Loucy (cell line): ENCODE results near the gene PACSIN1.

ENCODE experiments used
- H2AFZ ChIP-seq: fragments of 200-600 bp; sonication (generic); 2 replicates; pipeline ENCODE4 v1.6.0; 2016; ENCODE audit warnings: antibody characterized with exemption, mild to moderate bottlenecking, low read length, moderate library complexity
- H3F3A ChIP-seq: fragments of 200-600 bp; 2 replicates; pipeline ENCODE4 v1.6.0; 2016; ENCODE audit warnings: antibody characterized with exemption, low read depth, mild to moderate bottlenecking
- H3K27me3 ChIP-seq: fragments of 200-600 bp; sonication (generic); 2 replicates; pipeline ENCODE4 v1.6.1; 2014; ENCODE audit warnings: low read length, mild to moderate bottlenecking; ENCODE audit not compliant: insufficient read depth, poor library complexity, severe bottlenecking
- H3K36me3 ChIP-seq: fragments of 200-600 bp; sonication (generic); 2 replicates; pipeline ENCODE4 v1.6.1; 2016; ENCODE audit warnings: low read length; ENCODE audit not compliant: insufficient read depth
- H3K4me1 ChIP-seq: fragments of 200-600 bp; sonication (generic); 2 replicates; pipeline ENCODE4 v1.5.1; 2014; ENCODE audit warnings: low read length, mild to moderate bottlenecking; ENCODE audit not compliant: insufficient read depth, poor library complexity, severe bottlenecking
- H3K4me2 ChIP-seq: fragments of 200-600 bp; sonication (generic); 2 replicates; pipeline ENCODE4 v1.6.0; 2014; ENCODE audit warnings: antibody characterized with exemption, low read length, low read depth, mild to moderate bottlenecking; ENCODE audit not compliant: poor library complexity, severe bottlenecking
- H3K4me3 ChIP-seq: fragments of 200-600 bp; sonication (generic); 2 replicates; pipeline ENCODE4 v1.5.1; 2014; ENCODE audit warnings: low read length, mild to moderate bottlenecking, mixed read lengths; ENCODE audit not compliant: poor library complexity, severe bottlenecking
- H3K79me2 ChIP-seq: fragments of 200-600 bp; sonication (generic); 2 replicates; pipeline ENCODE4 v1.6.1; 2014; ENCODE audit warnings: low read length; ENCODE audit not compliant: insufficient read depth
- H3K9ac ChIP-seq: fragments of 200-600 bp; sonication (generic); 2 replicates; pipeline ENCODE4 v1.6.0; 2014; ENCODE audit warnings: mild to moderate bottlenecking, low read depth, low read length, moderate library complexity; ENCODE audit not compliant: poor library complexity, severe bottlenecking
- H3K9me2 ChIP-seq: fragments of 200-600 bp; sonication (generic); replicated peaks from 2 replicates; pipeline ENCODE4 v1.6.1; 2016; ENCODE audit warnings: low read depth, low read length, mixed read lengths
- H3K9me3 ChIP-seq: fragments of 200-600 bp; sonication (generic); 2 replicates; pipeline ENCODE4 v1.6.1; 2014; ENCODE audit warnings: mild to moderate bottlenecking, antibody characterized with exemption, low read length, low read depth; ENCODE audit not compliant: insufficient read depth
- H4K20me1 ChIP-seq: fragments of 200-600 bp; sonication (generic); 2 replicates; pipeline ENCODE4 v1.6.0; 2014; ENCODE audit warnings: antibody characterized with exemption, low read length, mild to moderate bottlenecking; ENCODE audit not compliant: insufficient read depth, poor library complexity, severe bottlenecking
- EZH2phosphoT487 ChIP-seq: fragments of 200-600 bp; IDR thresholded peaks from 2 replicates; pipeline ENCODE4 v1.6.1; 2018; ENCODE audit warnings: antibody characterized with exemption, mild to moderate bottlenecking, moderate library complexity, borderline replicate concordance
- TF ChIP-seq, protein P1 (sequence below): fragments of 200-600 bp; sonication (generic); conservative IDR thresholded peaks from 2 replicates; pipeline ENCODE4 v1.5.1; 2014; ENCODE audit warnings: mild to moderate bottlenecking, antibody characterized with exemption, low read length

Gene PACSIN1

GRCh38 chr6:34463849-34464248 is 2.0 kb upstream of the PACSIN1 start:
- Histone ChIP-seq H3K9ac (no peak overlapping the region), H3K9me2 (no peaks in the 10 kb centered on the region), H4K20me1 (no peaks in the 10 kb centered on the region), H3K36me3 (no peaks in the 10 kb centered on the region), H2AFZ (no peak overlapping the region), H3K4me1 (no peaks in the 10 kb centered on the region), H3K4me2 (no peak overlapping the region), H3K27me3 (no peaks in the 10 kb centered on the region), H3K79me2 (no peaks in the 10 kb centered on the region), H3K9me3 (no peaks in the 10 kb centered on the region), H3K4me3 (no peak overlapping the region), H3F3A (no peaks in the 10 kb centered on the region)
- TF ChIP-seq, protein P1, sequence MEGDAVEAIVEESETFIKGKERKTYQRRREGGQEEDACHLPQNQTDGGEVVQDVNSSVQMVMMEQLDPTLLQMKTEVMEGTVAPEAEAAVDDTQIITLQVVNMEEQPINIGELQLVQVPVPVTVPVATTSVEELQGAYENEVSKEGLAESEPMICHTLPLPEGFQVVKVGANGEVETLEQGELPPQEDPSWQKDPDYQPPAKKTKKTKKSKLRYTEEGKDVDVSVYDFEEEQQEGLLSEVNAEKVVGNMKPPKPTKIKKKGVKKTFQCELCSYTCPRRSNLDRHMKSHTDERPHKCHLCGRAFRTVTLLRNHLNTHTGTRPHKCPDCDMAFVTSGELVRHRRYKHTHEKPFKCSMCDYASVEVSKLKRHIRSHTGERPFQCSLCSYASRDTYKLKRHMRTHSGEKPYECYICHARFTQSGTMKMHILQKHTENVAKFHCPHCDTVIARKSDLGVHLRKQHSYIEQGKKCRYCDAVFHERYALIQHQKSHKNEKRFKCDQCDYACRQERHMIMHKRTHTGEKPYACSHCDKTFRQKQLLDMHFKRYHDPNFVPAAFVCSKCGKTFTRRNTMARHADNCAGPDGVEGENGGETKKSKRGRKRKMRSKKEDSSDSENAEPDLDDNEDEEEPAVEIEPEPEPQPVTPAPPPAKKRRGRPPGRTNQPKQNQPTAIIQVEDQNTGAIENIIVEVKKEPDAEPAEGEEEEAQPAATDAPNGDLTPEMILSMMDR, result no peak
- no peak for TF ChIP-seq EZH2phosphoT487

DNA sequence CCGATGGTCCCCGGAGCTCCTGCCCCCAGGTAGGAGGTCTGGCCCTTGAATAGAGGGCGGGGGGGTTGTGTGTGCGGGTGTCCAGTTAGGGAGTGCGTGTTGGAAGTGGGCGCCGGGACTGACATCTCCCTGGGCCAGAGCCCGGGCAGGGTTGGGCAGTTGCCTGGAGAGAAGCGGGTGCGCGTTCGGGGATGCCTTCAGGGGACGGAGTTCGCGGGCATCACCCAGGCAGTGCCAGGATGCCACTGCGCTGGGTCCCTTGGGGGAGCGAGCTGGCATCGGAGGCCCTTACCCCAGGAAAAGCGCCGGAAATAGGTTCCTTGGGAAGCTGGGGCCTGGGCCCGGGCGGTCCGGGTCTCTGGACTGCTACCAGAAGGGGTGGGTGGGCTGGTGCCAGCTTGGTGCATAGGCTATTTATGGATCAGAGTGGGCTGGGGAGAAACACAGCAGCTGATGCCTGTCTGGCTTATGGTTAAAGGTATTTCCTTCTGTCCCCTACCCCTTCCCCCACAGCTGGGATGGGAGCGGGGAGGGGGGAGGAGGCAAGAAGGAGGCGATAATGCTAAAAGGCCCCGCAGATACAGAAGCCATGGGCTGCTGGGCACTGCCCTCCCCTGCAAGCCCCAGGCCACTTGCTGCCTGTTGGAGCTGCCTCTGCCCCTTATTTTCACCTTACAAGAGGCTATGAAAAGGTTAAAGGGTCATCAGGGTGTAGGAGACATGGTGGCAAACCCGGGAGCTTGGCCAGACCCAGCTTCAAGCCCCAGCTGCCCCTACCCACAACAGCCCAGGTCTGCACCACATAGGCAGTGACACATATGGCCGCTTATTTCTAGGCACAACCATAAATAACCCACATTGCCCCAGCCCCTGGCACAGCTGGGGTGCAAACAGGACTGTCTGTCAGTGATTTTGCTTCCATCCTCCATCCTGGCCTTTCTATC is 638 bp downstream of the PACSIN1 start:
- H3K4me3 ChIP-seq, result no peak overlapping the region
- no peak overlapping the region for H3K4me2 ChIP-seq
- H3K9me3 ChIP-seq, result no peaks in the 10 kb centered on the region
- TF ChIP-seq EZH2phosphoT487, result no peak
- TF ChIP-seq, protein P1, result no peak
- H3K36me3 ChIP-seq, result no peaks in the 10 kb centered on the region
- no peaks in the 10 kb centered on the region for H3F3A ChIP-seq
- H2AFZ ChIP-seq, result no peak overlapping the region
- H3K9me2 ChIP-seq, result no peaks in the 10 kb centered on the region
- H3K9ac ChIP-seq, result no peak overlapping the region
- no peaks in the 10 kb centered on the region for H3K4me1 ChIP-seq
- H3K27me3 ChIP-seq, result no peaks in the 10 kb centered on the region
- H3K79me2 ChIP-seq, result no peaks in the 10 kb centered on the region
- no peaks in the 10 kb centered on the region for H4K20me1 ChIP-seq

- no peaks in the 10 kb centered on the region for H4K20me1 ChIP-seq
- no peak overlapping the region for H3K9ac ChIP-seq
- H3K4me1 ChIP-seq, result no peaks in the 10 kb centered on the region
- H3K36me3 ChIP-seq, result no peaks in the 10 kb centered on the region
- no peak overlapping the region for H3K4me3 ChIP-seq
- no peak for TF ChIP-seq EZH2phosphoT487
- TF ChIP-seq, protein P1, result no peak
- no peaks in the 10 kb centered on the region for H3K27me3 ChIP-seq
- no peak overlapping the region for H3K4me2 ChIP-seq
- H3K9me3 ChIP-seq, result no peaks in the 10 kb centered on the region
- peak overlapping the region; percentile 71; the same call in 1 of the 2 replicates for H2AFZ ChIP-seq
- H3K79me2 ChIP-seq, result no peaks in the 10 kb centered on the region
- H3K9me2 ChIP-seq, result no peaks in the 10 kb centered on the region
- no peaks in the 10 kb centered on the region for H3F3A ChIP-seq
These were observed 2.6 kb downstream of the PACSIN1 start for GRCh38 chr6:34468378-34468892.
